Measurements from ENCODE around the gene WDR37.

WDR37 gene

DNA sequence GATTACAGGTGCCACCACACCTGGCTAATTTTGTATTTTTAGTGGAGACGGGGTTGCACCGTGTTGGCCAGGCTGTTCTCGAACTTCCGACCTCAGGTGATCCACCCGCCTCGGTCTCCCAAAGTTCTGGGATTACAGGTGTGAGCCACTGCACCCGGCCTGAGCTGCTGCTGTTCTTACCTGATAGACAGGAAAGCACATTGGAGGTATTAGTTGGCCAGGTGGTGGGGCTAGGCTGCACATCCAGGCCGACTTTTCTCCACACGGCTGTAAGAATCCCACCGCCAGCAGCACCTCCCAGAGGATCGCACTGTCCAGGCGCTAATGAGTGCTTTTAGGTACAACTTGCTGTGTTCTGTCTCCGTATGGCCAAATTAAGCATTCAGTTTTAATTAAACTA is 112.6 kb downstream of the WDR37 start:
- TF ChIP-seq, protein P1, sequence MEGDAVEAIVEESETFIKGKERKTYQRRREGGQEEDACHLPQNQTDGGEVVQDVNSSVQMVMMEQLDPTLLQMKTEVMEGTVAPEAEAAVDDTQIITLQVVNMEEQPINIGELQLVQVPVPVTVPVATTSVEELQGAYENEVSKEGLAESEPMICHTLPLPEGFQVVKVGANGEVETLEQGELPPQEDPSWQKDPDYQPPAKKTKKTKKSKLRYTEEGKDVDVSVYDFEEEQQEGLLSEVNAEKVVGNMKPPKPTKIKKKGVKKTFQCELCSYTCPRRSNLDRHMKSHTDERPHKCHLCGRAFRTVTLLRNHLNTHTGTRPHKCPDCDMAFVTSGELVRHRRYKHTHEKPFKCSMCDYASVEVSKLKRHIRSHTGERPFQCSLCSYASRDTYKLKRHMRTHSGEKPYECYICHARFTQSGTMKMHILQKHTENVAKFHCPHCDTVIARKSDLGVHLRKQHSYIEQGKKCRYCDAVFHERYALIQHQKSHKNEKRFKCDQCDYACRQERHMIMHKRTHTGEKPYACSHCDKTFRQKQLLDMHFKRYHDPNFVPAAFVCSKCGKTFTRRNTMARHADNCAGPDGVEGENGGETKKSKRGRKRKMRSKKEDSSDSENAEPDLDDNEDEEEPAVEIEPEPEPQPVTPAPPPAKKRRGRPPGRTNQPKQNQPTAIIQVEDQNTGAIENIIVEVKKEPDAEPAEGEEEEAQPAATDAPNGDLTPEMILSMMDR (IDR thresholded peaks at IDR 0.05; ENCODE audit: low read depth, low read length): no peak
- no peaks in the 10 kb centered on the region for H3K9me3 ChIP-seq (ENCODE audit: severe bottlenecking)
- H3K27me3 ChIP-seq (ENCODE audit: insufficient read depth, low read depth, severe bottlenecking): peaks cover 5% of the 10 kb centered on the region

DNA sequence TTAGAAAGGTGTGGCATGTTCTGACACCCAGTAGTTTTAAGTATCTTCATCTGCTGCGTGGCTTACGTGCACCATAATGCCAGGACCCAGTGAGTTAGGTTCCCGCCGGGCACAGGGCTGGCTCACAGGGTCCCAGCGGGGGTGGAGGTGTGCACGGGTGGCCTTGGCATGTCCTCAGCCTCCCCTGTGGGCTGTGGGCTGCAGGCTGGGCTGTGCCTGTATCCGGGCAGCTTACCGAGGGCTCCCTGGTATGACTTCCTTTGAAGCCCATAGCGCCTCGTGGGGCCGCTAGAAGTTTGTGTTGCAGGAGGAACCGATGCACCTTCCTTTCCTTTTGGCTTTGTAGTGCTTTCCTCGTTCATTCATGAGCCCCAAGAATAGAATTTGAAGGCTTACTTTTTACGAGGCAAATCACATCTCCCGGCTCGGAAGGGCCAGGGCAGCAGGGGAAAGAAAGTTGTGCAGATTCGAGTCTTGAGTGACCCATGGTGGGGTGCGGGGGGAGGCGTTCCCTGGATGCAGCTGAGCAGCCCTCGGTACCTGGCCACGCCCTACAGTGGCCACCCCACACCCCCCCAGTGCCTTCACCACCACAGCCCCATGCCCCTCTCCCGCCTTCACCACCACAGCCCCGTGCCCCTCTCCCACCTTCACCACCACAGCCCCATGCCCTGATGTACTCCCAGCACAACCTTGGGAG is 113.2 kb downstream of the WDR37 start:
- no peaks in the 10 kb centered on the region for H3K36me3 ChIP-seq
- DNase-seq: no peak
- TF ChIP-seq, protein P1 (IDR thresholded peaks at IDR 0.05; ENCODE audit: low read depth, low read length): no peak
- no peak overlapping the region for H3K27ac ChIP-seq
- no peak overlapping the region for H3K4me3 ChIP-seq (ENCODE audit: low read depth, low read length)
- no peaks in the 10 kb centered on the region for H3K9me3 ChIP-seq (ENCODE audit: severe bottlenecking)
- peaks cover 5% of the 10 kb centered on the region for H3K27me3 ChIP-seq (ENCODE audit: insufficient read depth, low read depth, severe bottlenecking)

More for the DNA sequence above, 112.6 kb downstream of the WDR37 start:
- Histone ChIP-seq H3K36me3 (no peaks in the 10 kb centered on the region), H3K27ac (no peak overlapping the region), H3K4me3 (ENCODE audit: low read depth, low read length) (no peak overlapping the region)
- no peak for DNase-seq

DNA sequence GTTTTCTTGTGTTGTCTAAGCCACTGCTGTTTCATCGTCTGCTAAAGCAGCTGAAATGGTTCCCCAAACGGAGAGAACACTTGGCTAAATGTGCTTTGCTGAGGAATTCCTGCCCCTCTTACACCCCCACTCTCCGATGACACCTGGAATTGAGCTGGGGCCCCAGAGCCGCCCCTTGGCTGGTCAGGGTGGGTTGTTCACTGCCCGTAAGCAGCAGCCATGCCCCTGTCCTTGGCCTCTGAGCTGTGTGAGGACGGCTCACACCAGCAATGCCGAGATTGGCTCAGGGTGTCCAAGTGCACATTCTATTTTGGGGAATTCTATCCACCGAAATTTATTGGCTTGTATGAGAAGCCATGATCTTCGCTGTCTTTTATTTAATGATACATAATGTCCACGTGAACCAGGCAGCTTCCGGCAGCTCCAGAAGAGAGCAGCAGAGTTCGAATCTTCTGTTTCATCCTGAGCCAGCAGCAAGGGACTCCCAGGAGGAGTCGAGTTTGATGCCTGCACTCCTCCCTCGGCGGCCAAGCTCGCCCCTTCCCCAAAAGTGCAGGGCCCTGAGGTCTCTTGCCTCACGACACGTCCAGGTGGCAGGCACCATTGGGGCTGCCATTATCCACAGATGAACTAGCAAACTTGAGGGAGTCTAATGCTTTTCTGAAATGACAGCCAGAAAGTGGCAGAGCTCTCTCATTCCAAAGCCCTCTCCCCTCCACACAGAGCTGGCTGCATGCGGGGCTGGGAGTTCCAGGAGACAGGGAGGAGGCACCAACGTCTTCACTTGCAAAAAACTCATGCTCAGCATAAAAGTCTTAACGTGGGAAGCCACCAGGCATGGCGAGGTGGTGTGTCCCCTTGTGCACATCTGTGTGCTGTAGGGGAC is 114.0 kb downstream of the WDR37 start:
- H3K9me3 ChIP-seq (ENCODE audit: severe bottlenecking): no peaks in the 10 kb centered on the region
- no peak overlapping the region for H3K27ac ChIP-seq
- DNase-seq: no peak
- no peak overlapping the region for H3K4me3 ChIP-seq (ENCODE audit: low read depth, low read length)
- H3K27me3 ChIP-seq (ENCODE audit: insufficient read depth, low read depth, severe bottlenecking): peaks cover 5% of the 10 kb centered on the region
- no peaks in the 10 kb centered on the region for H3K36me3 ChIP-seq
- TF ChIP-seq, protein P1 (IDR thresholded peaks at IDR 0.05; ENCODE audit: low read depth, low read length): no peak

DNA sequence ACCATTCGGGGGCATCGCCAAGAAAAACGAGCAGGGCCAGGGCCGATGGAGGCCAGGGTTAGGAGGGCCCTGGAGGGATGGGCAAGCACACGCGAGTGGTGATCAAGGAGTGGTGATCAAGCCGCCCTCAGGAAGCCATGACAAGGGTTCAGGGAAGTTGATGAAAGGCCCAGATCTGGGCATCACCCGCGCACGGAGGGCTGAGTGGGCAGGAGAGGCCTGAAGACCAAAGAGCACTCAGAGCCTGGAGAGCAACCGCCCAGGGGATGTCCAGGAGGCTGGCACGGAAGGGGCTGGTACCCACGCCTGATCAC is 114.6 kb downstream of the WDR37 start:
- peaks cover 5% of the 10 kb centered on the region for H3K27me3 ChIP-seq (ENCODE audit: insufficient read depth, low read depth, severe bottlenecking)
- no peak overlapping the region for H3K4me3 ChIP-seq (ENCODE audit: low read depth, low read length)
- no peaks in the 10 kb centered on the region for H3K36me3 ChIP-seq
- no peaks in the 10 kb centered on the region for H3K9me3 ChIP-seq (ENCODE audit: severe bottlenecking)
- no peak overlapping the region for H3K27ac ChIP-seq
- TF ChIP-seq, protein P1 (IDR thresholded peaks at IDR 0.05; ENCODE audit: low read depth, low read length): no peak
- no peak for DNase-seq

DNA sequence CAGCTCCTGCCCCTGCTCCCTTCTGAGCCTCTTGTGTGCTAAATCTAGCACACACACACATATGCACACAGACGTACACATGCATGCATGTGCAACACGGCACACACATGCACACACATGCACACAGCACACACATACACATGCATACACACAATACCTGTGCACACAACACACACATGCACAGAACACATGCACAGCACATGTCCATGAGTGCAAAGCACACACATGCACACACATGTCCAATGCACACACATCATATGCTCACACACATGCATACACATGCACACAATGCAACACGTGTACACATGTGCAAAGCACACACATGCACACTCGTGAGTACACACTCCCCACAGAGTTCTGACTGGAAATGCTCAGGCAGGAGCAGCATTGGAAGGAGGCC is 115.0 kb downstream of the WDR37 start:
- Histone ChIP-seq H3K4me3 (ENCODE audit: low read depth, low read length) (no peak overlapping the region), H3K27ac (no peak overlapping the region), H3K9me3 (ENCODE audit: severe bottlenecking) (no peaks in the 10 kb centered on the region), H3K36me3 (no peaks in the 10 kb centered on the region), H3K27me3 (ENCODE audit: insufficient read depth, low read depth, severe bottlenecking) (peaks cover 5% of the 10 kb centered on the region)
- TF ChIP-seq, protein P1 (IDR thresholded peaks at IDR 0.05; ENCODE audit: low read depth, low read length): no peak
- DNase-seq: no peak

Measured in WERI-Rb-1 (cell line).